ENCODE data around the gene TREML2.
"Not testable (repeated sequence)": the region's sequence is repeated elsewhere in the genome, so short reads cannot be mapped to it uniquely, and the experiment has no call there.

Gene TREML2, protein sequence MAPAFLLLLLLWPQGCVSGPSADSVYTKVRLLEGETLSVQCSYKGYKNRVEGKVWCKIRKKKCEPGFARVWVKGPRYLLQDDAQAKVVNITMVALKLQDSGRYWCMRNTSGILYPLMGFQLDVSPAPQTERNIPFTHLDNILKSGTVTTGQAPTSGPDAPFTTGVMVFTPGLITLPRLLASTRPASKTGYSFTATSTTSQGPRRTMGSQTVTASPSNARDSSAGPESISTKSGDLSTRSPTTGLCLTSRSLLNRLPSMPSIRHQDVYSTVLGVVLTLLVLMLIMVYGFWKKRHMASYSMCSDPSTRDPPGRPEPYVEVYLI

GRCh38 chr6:41200901-41201763 is at the start of gene TREML2:
TREML2 (minus strand) TSS chr6:41201149; CDS start chr6:41201008, 141 bp downstream.
- peak; percentile 40 for DNase-seq (ENCODE audit: low spot score)

DNA sequence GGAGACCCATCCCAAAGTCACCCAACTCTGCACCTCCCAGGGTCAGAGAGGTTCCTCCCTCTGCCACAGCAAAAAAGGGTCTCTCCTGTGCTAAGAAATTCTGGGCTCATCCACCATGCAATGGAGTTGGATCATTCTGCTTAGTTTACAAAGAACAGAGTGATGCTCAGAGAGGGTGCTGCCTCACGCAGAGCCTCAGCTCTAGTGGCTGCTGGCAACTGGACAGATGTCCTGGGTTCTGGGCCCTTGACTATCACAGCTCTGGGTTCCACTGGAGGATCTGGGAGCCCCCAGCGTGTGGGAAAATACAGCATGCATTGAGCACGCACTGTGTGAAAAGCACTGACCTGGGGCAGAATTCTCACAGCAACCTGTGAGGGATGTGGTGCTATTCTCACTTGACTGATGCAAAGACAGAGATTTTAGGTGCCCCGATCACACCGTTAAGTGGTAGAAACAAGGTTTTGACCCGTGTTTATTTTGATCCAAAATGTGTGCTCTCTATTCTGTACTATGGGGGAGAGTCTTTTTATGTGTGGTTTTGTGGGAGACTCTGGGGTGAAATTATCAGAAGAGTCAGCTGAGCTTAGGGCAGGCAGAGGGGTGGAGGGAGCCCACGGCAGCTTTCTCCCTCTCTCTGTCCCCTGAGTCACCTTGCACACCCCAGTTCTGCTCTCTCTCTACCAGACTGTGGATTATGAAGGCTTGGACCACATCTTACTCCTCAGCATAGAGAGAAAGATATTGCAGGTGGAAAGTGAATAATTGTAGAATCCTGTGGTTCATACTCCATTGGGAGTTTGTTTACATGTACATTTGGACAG is 47.1 kb upstream of the TREML2 start:
- DNase-seq (ENCODE audit: low spot score): no peak

GRCh38 chr6:41247288-41247865 is 46.4 kb upstream of the TREML2 start:
- DNase-seq (ENCODE audit: low spot score): no peak

- DNase-seq (ENCODE audit: low spot score): not testable (repeated sequence)
Observed at GRCh38 chr6:41246529-41246928, 45.6 kb upstream of the TREML2 start.

DNA sequence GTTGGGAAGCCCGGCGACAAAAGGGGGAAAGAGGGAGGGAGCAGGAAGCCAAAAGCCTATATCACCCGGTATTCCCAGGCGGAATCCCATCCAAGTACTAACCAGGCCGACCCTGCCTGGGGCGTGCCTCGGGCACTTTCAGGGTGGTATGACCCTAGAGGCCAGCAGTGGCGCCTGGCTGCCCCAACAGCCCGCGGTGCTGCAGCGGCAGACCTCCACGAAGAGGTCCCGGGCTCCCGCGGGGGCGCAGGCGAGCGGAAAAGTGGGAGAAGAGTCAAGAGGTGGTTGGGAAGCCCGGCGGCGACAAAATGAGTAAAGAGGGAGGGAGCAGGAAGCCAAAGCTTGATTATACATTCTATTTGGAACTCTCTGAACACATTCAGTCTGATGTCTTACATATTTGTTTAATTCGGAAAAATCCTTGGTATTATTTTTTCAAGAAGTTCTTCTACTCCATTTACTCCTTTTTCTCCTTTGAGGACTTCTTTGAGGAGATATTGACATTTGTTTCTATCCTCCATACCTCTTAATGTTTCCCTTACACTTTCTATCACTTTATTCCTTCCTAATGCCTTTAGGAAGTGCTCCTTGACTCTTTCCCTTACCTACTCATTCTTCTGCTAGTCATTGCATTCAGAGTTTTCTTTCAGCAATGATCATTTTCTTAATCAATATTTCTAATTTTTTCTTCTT is 38.7 kb upstream of the TREML2 start:
- DNase-seq (ENCODE audit: low spot score): no peak

DNA sequence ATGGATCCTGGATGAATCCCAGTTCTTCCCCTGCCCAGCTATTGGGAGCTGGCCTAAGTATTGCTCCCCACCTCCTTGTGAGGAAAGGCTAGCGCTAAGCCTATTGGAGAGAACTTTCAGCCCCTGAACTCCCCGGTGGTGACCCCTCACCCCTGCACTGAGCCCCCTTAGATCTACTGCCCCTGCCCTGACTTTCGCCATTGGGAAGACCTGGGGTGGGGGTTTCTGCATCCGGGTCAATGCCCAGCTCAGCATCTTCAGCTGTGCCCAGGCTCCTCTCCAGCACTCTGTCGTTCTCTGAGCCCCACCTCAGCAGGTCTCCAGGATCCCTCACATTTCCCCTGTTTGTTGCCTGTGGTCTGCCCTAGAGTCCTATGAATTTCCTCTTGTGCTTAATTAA is 36.2 kb upstream of the TREML2 start:
- DNase-seq (ENCODE audit: low spot score): no peak

GRCh38 chr6:41236276-41236675 is 35.3 kb upstream of the TREML2 start:
- DNase-seq (ENCODE audit: low spot score): no peak

DNA sequence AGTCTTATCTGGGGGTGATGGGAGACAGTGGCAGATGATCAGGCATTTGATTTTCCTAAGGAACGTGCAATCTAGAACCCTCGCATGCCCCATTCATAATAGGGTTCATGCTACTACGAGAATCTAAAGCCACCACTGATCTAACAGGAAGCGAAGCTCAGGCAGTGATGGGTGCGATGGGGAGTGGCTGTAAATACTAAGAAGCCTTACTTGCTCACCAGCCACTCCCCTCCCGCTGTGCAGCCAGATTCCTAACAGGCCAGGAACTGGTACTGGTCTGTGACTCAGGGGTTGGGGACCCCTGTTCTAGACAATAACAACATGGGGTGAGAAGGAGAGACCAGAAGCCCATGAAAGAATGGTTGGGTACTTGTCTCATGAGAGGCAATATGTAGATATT is 31.7 kb upstream of the TREML2 start:
- DNase-seq (ENCODE audit: low spot score): peak; percentile 3

DNA sequence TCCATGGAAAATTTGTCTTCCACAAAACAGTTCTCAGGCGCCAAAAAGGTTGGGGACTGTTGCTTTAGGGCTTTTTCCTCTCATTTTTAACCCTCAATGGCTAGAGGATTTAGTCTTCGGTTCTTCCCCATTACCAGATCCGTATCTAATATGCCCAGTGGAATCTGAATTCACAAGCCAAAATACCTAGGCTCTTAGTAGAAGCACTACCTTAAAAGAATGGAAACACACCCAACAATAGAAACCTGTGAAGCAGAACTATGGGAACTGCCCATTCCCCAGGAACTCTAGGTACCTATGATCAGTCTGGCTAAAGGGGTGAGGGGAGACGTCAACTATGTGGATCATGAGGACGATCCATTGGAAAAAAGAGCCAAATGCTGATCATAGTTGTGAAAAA is 30.3 kb upstream of the TREML2 start:
- DNase-seq (ENCODE audit: low spot score): no peak

- DNase-seq (ENCODE audit: low spot score): no peak
Observed at GRCh38 chr6:41229721-41230120, 28.8 kb upstream of the TREML2 start.

DNA sequence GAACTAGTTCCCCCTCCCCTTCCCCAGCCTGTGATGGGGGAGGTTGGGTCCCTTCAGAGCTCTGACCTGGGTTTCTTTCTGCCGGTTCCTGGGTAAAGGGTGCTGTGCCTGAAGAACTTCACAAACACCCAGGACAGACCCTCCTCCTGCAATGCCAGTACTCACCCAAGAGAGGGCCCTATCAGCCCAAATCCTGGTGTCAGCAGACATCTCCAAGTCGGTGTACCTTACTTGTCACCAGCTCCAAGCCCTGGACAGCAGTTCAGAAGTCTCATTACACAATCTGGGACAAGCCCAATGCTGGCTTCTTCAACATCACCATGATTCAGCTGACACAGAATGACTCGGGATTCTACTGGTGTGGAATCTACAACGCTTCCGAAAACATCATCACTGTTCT is 27.7 kb upstream of the TREML2 start:
- DNase-seq (ENCODE audit: low spot score): no peak

DNA sequence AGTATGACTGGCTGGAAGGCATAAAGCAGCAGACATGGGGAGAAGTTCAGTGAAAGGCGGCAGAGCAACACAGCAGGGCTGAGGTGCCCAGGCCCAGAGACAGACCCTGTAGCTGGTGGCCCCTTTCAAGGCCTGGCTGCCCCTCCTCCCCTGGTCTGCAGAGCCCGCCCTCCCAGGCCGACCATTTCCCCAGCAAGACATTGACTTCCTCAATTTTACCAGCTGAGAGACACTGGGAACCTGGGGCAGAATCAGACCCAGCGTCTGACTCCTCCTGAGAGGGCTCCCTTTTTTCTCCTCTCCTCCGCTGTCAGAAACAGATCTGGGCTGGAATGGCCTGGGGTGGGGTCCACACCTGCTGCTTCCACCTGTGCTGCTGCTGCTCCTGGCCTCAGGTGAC is 27.1 kb upstream of the TREML2 start, which contains the start of gene TREML4:
Gene TREML4, plus strand, starts transcription at position 254 of the 400 bp plus-strand sequence. Its CDS starts 79 bp downstream, at position 333.
- DNase-seq (ENCODE audit: low spot score): no peak

- no peak for DNase-seq (ENCODE audit: low spot score)
Observed at GRCh38 chr6:41226752-41227151, 25.8 kb upstream of the TREML2 start.

GRCh38 chr6:41224800-41225199 is 23.9 kb upstream of the TREML2 start:
- no peak for DNase-seq (ENCODE audit: low spot score)

- DNase-seq (ENCODE audit: low spot score): no peak
Observed at GRCh38 chr6:41222513-41222912, 21.6 kb upstream of the TREML2 start.

DNA sequence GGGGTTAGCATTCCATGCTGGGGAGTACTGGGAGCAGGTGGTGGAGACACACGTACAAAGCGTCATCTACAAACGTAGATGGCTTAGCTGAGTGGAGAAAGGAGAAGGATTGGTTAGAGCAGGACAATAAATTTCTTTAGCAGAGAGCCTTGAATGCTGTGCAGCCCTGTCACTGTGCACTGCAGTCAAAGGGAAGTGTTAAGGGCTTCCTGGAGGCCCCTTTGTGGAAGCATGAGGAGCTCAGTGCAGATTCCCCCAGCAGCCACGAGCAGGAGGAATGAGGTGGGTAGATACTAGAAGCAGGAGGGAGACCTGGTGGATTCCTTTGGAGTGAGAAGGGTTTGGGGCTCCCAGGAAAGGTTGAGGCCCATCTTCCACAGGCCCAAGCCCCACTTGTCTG is 21.1 kb upstream of the TREML2 start:
- DNase-seq (ENCODE audit: low spot score): no peak

DNA sequence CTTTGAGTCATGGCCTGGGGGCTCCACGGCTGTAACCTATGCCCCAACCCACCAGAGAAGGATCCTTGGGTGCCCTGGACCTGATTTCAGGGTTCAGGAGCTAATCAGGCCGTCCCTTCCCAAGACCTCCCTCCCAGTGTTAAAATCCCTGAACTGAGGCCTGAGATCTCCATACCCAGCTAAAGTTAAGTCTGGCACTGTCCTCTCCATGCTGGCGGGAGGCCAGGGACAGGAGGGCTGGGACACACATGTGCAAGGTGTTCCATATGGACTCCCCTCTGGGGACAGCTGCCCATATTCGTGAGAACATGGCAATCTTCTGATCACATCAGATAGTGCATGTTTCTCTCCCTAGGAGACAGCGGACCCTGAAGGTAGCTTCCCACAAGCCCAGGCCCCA is 15.7 kb upstream of the TREML2 start:
- no peak for DNase-seq (ENCODE audit: low spot score)

DNA sequence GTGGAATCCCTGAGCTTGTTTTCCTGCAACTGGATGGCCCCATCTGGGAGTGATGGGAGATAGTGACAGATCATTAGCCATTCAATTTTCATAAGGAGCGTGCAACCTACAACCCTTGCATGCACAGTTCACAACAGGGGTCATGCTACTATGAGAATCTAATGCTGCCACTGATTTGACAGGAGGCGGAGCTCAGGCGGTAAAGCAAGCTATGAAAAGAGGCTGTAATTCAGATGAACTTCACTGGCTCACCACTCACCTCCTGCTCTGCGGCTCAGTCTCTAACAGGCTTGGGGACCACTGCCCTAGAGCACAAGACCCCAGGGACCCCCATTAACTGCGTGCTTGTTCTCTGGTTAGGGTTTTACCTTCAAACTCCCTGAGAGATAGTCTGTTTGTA is 14.8 kb upstream of the TREML2 start:
- no peak for DNase-seq (ENCODE audit: low spot score)

DNA sequence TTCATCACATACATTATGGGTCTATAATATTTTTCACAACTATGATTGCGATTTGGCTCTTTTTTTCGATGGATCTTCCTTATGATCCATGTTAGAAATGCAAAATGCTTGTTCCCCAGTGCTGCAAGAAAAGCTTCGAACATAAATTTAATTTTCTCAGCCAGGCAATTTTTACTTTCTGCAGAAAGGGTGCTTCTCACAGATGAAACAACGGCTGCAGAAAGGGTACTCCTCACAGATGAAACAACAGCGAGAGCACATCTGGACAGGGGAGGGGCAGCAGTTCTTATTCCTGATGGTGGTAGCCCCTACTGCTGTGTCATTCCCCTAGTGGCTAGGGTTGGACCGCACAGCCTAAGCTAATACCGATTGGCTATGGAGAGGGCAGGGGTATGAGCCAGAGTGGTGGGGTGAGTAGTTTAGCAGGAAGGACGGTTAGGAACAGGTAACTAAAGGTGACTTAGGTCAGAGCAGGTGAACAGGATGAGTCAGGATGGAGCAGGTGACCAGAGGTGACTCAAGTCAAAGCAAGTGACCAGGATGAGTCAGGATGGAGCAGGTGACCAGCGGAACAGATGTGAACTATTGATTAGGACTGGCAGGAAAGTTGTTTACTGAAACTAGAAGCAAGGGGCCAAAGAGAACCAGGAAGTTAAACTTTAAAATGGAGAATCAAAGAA is 13.8 kb upstream of the TREML2 start:
- DNase-seq (ENCODE audit: low spot score): no peak

DNA sequence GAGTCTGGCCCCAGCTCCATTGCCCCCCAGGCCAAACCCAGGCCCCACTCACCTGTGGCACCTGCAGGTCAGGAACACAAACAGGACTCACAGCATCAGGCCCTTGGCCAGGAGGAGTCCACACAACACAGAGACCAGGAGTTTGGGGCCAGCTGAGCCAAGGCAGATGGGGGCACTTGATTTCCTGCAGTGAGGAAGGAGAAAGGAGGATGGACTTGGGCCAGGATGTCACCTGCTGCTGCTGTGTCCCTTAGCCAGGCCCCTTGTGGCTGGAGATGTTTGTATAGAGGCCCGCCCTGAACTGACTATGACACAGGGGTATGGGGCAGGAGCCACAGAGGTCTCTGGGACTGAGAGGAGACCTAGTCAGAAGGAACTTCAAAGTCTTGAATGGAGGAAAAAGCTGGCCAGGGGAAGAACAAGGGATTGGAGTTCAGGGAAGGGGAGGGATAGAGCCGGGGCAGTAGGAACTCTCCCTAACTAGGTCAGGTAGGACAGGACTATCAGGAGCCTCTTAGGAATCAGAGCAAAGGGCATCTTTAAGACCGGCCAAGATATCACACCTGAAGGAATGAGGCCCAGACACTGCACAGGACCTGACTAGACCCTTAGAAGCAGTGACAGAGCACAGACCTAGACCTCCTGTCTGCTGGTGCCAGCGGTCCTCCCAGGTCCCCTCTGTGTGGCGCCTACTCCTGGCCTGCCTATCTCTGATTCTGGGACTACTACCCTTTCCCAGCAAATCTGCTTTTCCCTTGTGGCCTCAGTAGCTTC is 8.8 kb upstream of the TREML2 start:
- no peak for DNase-seq (ENCODE audit: low spot score)

Measured in CD4-positive, alpha-beta T cell treated with Interleukin-2 at 100 ng/mL for 4 hours (primary cell).